ENCODE measurements around the gene CBX8. TPM values are rescaled to one million over a fixed set of nuclear protein-coding genes. Genes with fewer than 3 reads are reported as not detected.

The CBX8 gene
- total and polyA plus RNA-seq, 2 of the 13 experiments (the other 11 are each of a cell fraction or from before 2014, with no cell fraction given) = 0.34 to 12.6 TPM

DNA sequence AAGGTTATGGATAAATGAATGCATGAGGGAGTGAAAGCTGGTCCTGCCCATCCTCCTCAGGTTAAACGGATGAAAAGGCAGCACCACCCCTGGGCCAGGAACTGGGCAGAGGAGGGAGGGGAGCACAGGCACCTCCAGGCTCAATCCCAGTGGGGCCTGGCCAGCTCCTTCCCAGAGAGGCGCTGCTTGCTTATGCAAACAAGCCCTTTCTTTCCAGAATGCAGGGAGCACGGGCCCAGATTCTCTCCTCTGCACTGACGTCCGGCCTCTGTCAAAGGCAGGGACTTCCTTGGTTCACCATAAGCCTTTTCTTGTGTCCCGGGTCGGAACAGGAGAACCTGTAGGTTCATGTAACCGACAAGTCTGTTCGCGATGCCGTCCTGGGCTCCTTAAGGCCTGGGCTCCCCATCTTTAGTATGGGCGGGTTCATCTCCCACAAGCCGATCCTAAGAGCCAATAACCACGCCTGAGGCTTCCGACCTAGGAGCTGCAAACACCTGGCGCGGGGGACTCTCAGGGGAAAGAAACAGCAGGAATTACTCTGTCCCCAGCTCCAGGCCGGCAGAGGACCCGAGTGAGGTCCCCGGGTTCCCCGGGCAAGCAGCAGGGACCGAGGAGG is 49.9 kb downstream of the CBX8 start (continued):
- TF ChIP-seq, protein P1, sequence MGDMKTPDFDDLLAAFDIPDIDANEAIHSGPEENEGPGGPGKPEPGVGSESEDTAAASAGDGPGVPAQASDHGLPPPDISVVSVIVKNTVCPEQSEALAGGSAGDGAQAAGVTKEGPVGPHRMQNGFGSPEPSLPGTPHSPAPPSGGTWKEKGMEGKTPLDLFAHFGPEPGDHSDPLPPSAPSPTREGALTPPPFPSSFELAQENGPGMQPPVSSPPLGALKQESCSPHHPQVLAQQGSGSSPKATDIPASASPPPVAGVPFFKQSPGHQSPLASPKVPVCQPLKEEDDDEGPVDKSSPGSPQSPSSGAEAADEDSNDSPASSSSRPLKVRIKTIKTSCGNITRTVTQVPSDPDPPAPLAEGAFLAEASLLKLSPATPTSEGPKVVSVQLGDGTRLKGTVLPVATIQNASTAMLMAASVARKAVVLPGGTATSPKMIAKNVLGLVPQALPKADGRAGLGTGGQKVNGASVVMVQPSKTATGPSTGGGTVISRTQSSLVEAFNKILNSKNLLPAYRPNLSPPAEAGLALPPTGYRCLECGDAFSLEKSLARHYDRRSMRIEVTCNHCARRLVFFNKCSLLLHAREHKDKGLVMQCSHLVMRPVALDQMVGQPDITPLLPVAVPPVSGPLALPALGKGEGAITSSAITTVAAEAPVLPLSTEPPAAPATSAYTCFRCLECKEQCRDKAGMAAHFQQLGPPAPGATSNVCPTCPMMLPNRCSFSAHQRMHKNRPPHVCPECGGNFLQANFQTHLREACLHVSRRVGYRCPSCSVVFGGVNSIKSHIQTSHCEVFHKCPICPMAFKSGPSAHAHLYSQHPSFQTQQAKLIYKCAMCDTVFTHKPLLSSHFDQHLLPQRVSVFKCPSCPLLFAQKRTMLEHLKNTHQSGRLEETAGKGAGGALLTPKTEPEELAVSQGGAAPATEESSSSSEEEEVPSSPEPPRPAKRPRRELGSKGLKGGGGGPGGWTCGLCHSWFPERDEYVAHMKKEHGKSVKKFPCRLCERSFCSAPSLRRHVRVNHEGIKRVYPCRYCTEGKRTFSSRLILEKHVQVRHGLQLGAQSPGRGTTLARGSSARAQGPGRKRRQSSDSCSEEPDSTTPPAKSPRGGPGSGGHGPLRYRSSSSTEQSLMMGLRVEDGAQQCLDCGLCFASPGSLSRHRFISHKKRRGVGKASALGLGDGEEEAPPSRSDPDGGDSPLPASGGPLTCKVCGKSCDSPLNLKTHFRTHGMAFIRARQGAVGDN (CRISPR knock-in tag; IDR thresholded peaks at IDR 0.05) = peak; percentile 27; the same call in 1 of the 2 replicates
- TF ChIP-seq DPF2 (CRISPR knock-in tag; IDR thresholded peaks at IDR 0.05; ENCODE audit: borderline replicate concordance, low read depth) (no peak), PITX1 (CRISPR knock-in tag; IDR thresholded peaks at IDR 0.05) (0 out of 2 replicates have a peak, but pooled peaks have one; percentile 12), RAD51 (IDR thresholded peaks at IDR 0.05; ENCODE audit: borderline replicate concordance) (no peak)

- ChIA-PET CTCF (ENCODE audit: low intra/inter-chr PET ratio, low total read pairs) (interaction anchor here (2.1 kb wide), 1 partner anchor 247 kb away, joined by 5 read pairs; no protein-coding TSS in a partner anchor), POLR2A (interaction anchor here (0.9 to 5.4 kb wide), 8 partner anchors 9 to 736 kb away, joined by 3 to 46 read pairs (median 4); partner anchors contain the start of gene CANT1)
- no peaks in the 10 kb centered on the region for H3K36me3 ChIP-seq (replicated peaks in 1 of 2; ENCODE audit: control insufficient read depth in 1 of 2, insufficient read depth in 2 of 2, low read length in 2 of 2)
- H3K4me3 ChIP-seq (replicated peaks in 1 of 3; ENCODE audit: insufficient read depth in 1 of 3, low read depth in 2 of 3, low read length in 3 of 3) = peak overlapping the region in 1 of 3 experiments; percentile 47; a peak in 3 of 6 replicates
- BruUV-seq (replicated peaks) = no TSS peak
- peaks cover 83% of the 10 kb centered on the region for H3K4me1 ChIP-seq (ENCODE audit: insufficient read depth, low read length)
- 1% methylated on average over 5 of the region's 6 CpGs for WGBS (ENCODE audit: low lambda C conversion rate)
- no peaks in the 10 kb centered on the region for H4K20me1 ChIP-seq (ENCODE audit: insufficient read depth, low read length)
- peak overlapping the region; percentile 71 for H3K4me2 ChIP-seq (ENCODE audit: low read depth, low read length)
- no peaks in the 10 kb centered on the region for H3K79me2 ChIP-seq (ENCODE audit: insufficient read depth, low read length)
- H3K27ac ChIP-seq (ENCODE audit: extremely low read length, insufficient read depth, low read length) = no peak overlapping the region
- H3K9me3 ChIP-seq (ENCODE audit: low read length) = no peaks in the 10 kb centered on the region
- no peak overlapping the region for H3K9ac ChIP-seq (ENCODE audit: insufficient read depth, low read depth, low read length)
- no peak overlapping the region for H2AFZ ChIP-seq (ENCODE audit: low read length)
- in situ Hi-C loops (cut with HindIII; ENCODE audit: extremely low pct_ligation_motif_present, low pct_unique_long_range_greater_than_20kb) = no loop called here
- no peak for FAIRE-seq
- H3K27me3 ChIP-seq (ENCODE audit: control insufficient read depth in 1 of 2, insufficient read depth in 2 of 2, low read length in 2 of 2) = peaks cover 10 to 36% of the 10 kb centered on the region in 2 experiments; a peak in 4 of 5 replicates
- ATAC-seq = no peak
- no peak for DNase-seq (ENCODE audit: low spot score)
- intact Hi-C loops (cut with micrococcal nuclease; ENCODE audit: unreplicated experiment) = loop anchor here (10.0 kb wide), 1 partner anchor 89 kb away; the partner anchor contains the start of gene CBX4
- TF ChIP-seq HES4 (CRISPR knock-in tag; IDR thresholded peaks at IDR 0.05; ENCODE audit: borderline replicate concordance) (0 out of 2 replicates have a peak, but pooled peaks have one; percentile 54), LCORL (IDR thresholded peaks at IDR 0.05) (no peak), LCORL (CRISPR knock-in tag; IDR thresholded peaks at IDR 0.05) (peak; percentile 38; the same call in 1 of the 2 replicates), ZNF446 (CRISPR knock-in tag; IDR thresholded peaks at IDR 0.05) (peak; percentile 53; the same call in 1 of the 2 replicates), KMT2B (CRISPR knock-in tag; IDR thresholded peaks at IDR 0.05) (0 out of 2 replicates have a peak, but pooled peaks have one; percentile 14), ARNTL (CRISPR knock-in tag; IDR thresholded peaks at IDR 0.05) (peak; percentile 9; the same call in 1 of the 2 replicates), CC2D1A (CRISPR knock-in tag; IDR thresholded peaks at IDR 0.05) (no peak), NR2F6 (IDR thresholded peaks at IDR 0.05) (no peak), NR2F6 (CRISPR knock-in tag; IDR thresholded peaks at IDR 0.05) (0 out of 2 replicates have a peak, but pooled peaks have one; percentile 4), TRIM24 (CRISPR knock-in tag; IDR thresholded peaks at IDR 0.05) (peak; percentile 28; the same call in 1 of the 2 replicates), ZBTB33 (CRISPR knock-in tag; IDR thresholded peaks at IDR 0.05) (0 out of 2 replicates have a peak, but pooled peaks have one; percentile 18), ZFP90 (CRISPR knock-in tag; IDR thresholded peaks at IDR 0.05; ENCODE audit: borderline replicate concordance) (0 out of 2 replicates have a peak, but pooled peaks have one; percentile 11), CBX1 (IDR thresholded peaks at IDR 0.05; ENCODE audit: low read depth) (peak; percentile 17), RARA (CRISPR knock-in tag; IDR thresholded peaks at IDR 0.05) (peak; percentile 69)
These were observed 51.2 kb downstream of the CBX8 start for GRCh38 chr17:79745641-79746105.

Measured in HepG2 (cell line).